Mesothelial cell of epicardium (in vitro differentiated cells): ENCODE data around the gene AFAP1. TPM values are rescaled to one million over a fixed set of nuclear protein-coding genes. Genes with fewer than 3 reads are reported as not detected.
A peak's percentile ranks its signal among the peaks of the same experiment; 100 is the strongest.

Source experiments
- DNase-seq, 2 experiments: peaks; one replicate each; pipeline ENCODE4 v3.0.0; 2021; ENCODE audit warnings: low spot score in 2 of 2; ENCODE audit not compliant: unreplicated experiment in 2 of 2
- H3K27ac Mint-ChIP-seq: 2 replicates; pipeline ENCODE4 v1.8.0; 2021; ENCODE audit warnings: mixed read lengths
- H3K27me3 Mint-ChIP-seq: 2 replicates; pipeline ENCODE4 v1.8.0; 2021; ENCODE audit warnings: low read depth, mixed read lengths
- H3K36me3 Mint-ChIP-seq: 2 replicates; pipeline ENCODE4 v1.8.0; 2021; ENCODE audit warnings: mixed read lengths
- H3K4me1 Mint-ChIP-seq: 2 replicates; pipeline ENCODE4 v1.8.0; 2021; ENCODE audit warnings: mixed read lengths
- H3K4me3 Mint-ChIP-seq: 2 replicates; pipeline ENCODE4 v1.8.0; 2021; ENCODE audit warnings: mild to moderate bottlenecking, moderate library complexity, mixed read lengths
- H3K9me3 Mint-ChIP-seq: 2 replicates; pipeline ENCODE4 v1.8.0; 2021; ENCODE audit warnings: mixed read lengths
- total RNA-seq: library from RNA; stranded (reverse); gene quantifications from 3 replicates; pipeline ENCODE4 v1.2.1, GENCODE V29; 2021
- TF ChIP-seq, protein P1 (sequence below): fragments of 200-600 bp; sonication (generic); IDR thresholded peaks from one replicate; pipeline ENCODE4 v1.5.0; 2021; ENCODE audit warnings: antibody characterized with exemption; ENCODE audit not compliant: unreplicated experiment

AFAP1 gene
- total RNA-seq, 1 donor from 2014 or later, result 82.4 TPM

DNA sequence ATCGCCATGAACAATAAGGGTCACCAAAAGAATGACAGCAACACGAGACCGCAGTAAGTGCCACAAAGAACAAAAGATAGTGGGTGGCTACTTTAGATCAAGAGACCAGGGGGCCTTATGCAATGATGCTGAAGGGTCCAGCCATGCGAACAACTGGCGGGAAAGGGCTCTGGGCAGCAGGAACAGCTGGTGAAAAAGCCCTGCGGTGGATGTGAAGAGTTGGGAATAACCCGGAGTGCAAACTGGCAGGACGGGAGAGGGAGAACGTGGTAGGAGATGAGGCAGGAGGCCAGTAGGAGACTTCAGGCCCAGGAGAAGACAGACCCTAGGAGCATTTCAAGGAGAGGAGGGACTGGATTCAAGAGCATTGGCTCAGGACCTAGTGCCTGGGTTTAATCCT lies 120.2 kb downstream of the AFAP1 start:
- no peak overlapping the region for H3K27ac Mint-ChIP-seq
- DNase-seq, result no peak
- H3K36me3 Mint-ChIP-seq, result peaks cover 36% of the 10 kb centered on the region
- H3K4me3 Mint-ChIP-seq, result no peak overlapping the region
- no peaks in the 10 kb centered on the region for H3K9me3 Mint-ChIP-seq
- TF ChIP-seq, protein P1, sequence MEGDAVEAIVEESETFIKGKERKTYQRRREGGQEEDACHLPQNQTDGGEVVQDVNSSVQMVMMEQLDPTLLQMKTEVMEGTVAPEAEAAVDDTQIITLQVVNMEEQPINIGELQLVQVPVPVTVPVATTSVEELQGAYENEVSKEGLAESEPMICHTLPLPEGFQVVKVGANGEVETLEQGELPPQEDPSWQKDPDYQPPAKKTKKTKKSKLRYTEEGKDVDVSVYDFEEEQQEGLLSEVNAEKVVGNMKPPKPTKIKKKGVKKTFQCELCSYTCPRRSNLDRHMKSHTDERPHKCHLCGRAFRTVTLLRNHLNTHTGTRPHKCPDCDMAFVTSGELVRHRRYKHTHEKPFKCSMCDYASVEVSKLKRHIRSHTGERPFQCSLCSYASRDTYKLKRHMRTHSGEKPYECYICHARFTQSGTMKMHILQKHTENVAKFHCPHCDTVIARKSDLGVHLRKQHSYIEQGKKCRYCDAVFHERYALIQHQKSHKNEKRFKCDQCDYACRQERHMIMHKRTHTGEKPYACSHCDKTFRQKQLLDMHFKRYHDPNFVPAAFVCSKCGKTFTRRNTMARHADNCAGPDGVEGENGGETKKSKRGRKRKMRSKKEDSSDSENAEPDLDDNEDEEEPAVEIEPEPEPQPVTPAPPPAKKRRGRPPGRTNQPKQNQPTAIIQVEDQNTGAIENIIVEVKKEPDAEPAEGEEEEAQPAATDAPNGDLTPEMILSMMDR, result no peak
- peaks cover 29% of the 10 kb centered on the region for H3K4me1 Mint-ChIP-seq
- no peaks in the 10 kb centered on the region for H3K27me3 Mint-ChIP-seq

DNA sequence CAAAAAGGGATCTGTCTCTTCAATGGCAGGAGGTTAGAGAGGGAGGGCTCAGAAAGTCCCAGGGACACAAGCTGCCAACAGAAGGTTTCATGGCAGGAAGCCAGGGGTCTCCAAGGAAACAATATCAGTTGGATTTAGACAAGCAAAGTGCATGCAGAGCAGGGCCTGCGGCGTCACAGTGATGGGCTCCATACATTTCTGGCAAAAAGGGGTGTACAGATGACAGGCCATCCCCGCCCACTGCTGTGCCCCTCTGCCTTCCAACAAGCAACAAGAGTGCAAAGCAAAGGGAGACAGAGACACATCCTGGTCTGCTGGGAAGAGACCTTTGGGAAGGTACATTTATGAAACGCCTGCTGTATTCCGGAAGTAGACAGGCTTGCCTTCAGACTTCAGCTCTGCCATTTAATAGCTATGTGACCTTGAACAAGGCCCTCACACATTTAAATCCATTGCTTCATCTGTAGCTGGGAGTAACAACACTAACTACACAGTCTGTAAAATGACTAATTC lies 121.2 kb downstream of the AFAP1 start:
- Mint-ChIP-seq H3K27me3 (no peaks in the 10 kb centered on the region), H3K4me1 (peaks cover 20% of the 10 kb centered on the region), H3K27ac (peak overlapping the region; percentile 41), H3K4me3 (no peak overlapping the region), H3K9me3 (no peaks in the 10 kb centered on the region), H3K36me3 (peaks cover 46% of the 10 kb centered on the region)
- TF ChIP-seq, protein P1, result no peak
- DNase-seq, result no peak

DNA sequence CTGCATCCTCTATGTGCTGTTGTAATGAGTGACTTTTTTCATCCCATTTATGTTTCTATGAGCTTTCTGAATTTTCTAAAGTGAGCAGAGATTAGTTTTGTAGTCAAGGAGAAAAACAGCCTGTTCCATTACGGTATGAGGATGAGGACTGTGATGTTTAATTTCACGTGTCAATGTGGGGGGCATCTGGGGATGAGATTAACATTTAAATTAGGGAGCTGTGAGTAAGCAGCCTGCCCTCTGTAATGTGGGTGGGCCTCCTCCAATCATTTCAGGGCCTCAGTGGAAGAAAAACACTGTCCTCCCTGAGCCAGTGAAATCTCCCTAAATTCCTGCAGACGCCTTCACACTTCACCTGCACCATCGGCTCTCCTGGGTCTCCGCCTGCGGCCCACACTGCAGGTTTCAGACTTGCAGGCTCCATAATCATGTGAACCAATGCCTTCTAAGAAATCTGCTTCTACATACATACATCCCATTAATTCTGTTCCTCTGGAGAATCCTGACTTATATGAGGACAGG lies 121.7 kb downstream of the AFAP1 start:
- Mint-ChIP-seq H3K9me3 (no peaks in the 10 kb centered on the region), H3K4me3 (no peak overlapping the region), H3K36me3 (peaks cover 47% of the 10 kb centered on the region), H3K27ac (peak overlapping the region; percentile 54), H3K4me1 (peaks cover 15% of the 10 kb centered on the region), H3K27me3 (no peaks in the 10 kb centered on the region)
- no peak for DNase-seq
- TF ChIP-seq, protein P1, result no peak

DNA sequence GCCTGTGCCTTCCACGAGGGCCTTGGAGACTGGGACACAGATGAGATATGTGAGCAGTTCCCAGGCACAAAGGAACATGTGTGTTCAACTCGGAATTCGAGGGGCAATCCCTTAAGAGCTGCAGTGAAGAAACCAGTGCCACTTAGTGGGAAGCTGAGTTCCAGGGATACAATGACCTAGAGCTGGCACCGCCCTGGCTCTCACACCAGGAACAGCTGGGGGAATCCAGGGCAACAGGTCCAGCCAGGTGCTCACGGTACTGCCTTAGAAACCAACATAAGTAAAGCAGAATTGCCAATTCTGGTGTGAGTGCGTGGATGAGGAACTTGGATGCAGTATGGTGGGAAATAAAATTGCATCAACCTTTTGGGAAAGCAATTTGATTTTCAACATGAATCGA lies 122.9 kb downstream of the AFAP1 start:
- Mint-ChIP-seq H3K27me3 (no peaks in the 10 kb centered on the region), H3K36me3 (peaks cover 47% of the 10 kb centered on the region), H3K4me1 (peaks cover 21% of the 10 kb centered on the region), H3K9me3 (no peaks in the 10 kb centered on the region), H3K27ac (peak overlapping the region; percentile 14), H3K4me3 (no peak overlapping the region)
- DNase-seq, result no peak
- TF ChIP-seq, protein P1, result no peak

DNA sequence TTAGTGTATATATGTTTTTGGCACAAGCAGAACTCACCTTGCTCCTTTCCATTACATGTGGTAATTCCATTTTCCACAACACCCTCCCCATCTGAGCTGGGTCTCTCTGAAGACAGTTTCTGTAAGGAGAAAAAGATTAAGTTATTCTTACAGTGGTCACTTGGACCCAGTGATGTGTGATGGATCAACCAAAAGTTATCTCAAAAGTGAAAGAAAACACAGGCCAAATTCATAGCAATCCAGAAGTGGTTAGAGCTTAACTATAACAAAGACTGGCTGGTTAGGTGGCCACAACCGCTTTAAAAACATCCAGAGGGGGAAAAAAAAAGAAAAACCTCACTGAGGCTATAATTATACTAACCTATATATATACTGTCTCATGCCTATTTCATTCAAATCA lies 123.7 kb downstream of the AFAP1 start:
- Mint-ChIP-seq H3K4me3 (no peak overlapping the region), H3K9me3 (no peaks in the 10 kb centered on the region), H3K27me3 (no peaks in the 10 kb centered on the region), H3K4me1 (peaks cover 26% of the 10 kb centered on the region), H3K27ac (no peak overlapping the region), H3K36me3 (peaks cover 47% of the 10 kb centered on the region)
- TF ChIP-seq, protein P1, result no peak
- no peak for DNase-seq

DNA sequence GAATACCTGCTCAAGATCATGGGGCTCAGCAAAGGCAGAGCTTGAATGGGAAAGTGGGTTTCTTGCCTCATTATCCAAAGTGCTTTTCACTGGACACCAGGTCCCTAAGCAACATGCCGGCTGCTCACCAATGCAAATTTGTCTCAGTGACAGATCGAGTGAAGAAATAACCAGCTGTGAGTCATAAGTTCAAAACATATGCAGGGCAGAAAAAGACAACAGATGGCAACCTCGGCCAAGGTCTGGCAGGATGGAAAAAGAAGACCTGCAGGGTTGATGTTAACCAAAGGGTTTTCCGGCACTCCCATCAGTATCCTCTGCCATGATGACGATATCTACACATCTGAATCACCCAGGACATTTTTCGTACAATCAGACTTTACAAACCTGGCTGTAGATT lies 124.1 kb downstream of the AFAP1 start:
- H3K36me3 Mint-ChIP-seq, result peaks cover 48% of the 10 kb centered on the region
- no peak overlapping the region for H3K4me3 Mint-ChIP-seq
- no peaks in the 10 kb centered on the region for H3K9me3 Mint-ChIP-seq
- no peaks in the 10 kb centered on the region for H3K27me3 Mint-ChIP-seq
- DNase-seq, result no peak
- TF ChIP-seq, protein P1, result no peak
- H3K27ac Mint-ChIP-seq, result no peak overlapping the region
- peaks cover 26% of the 10 kb centered on the region for H3K4me1 Mint-ChIP-seq
